Natural killer cell (primary cell): Measurements from ENCODE around the gene RILP. TPM values are rescaled to one million over a fixed set of nuclear protein-coding genes. Genes with fewer than 3 reads are reported as not detected.
"Not testable (repeated sequence)": the region's sequence is repeated elsewhere in the genome, so short reads cannot be mapped to it uniquely, and the experiment has no call there.

ENCODE experiments used
- ATAC-seq, 3 donors: fragments of 150-1000 bp in 2 of 3; fragments of 200-7000 bp in 1 of 3; cut with Tn5 transposase; 1 replicate in 1 of 3; 2 replicates in 2 of 3; pipeline ENCODE4 v1.10.0; 2021; ENCODE audit warnings: mild to moderate bottlenecking in 2 of 3, moderate library complexity in 2 of 3
- DNase-seq, 2 donors: peaks; one replicate each; pipeline versions ENCODE4 v3.0.0 to v3.0.0-alpha.2; 2013 to 2021; ENCODE audit warnings: mixed read lengths in 1 of 2
- H3K27ac ChIP-seq: one replicate; pipeline ENCODE4 v1.5.1; 2013; ENCODE audit warnings: mild to moderate bottlenecking, low read length
- H3K27me3 ChIP-seq: one replicate; pipeline ENCODE4 v1.6.1; 2013; ENCODE audit warnings: low read length; ENCODE audit not compliant: control insufficient read depth, insufficient read depth
- H3K36me3 ChIP-seq: one replicate; pipeline ENCODE4 v1.6.1; 2013; ENCODE audit warnings: low read length; ENCODE audit not compliant: control insufficient read depth, insufficient read depth
- H3K4me1 ChIP-seq: one replicate; pipeline ENCODE4 v1.6.1; 2013; ENCODE audit warnings: low read length; ENCODE audit not compliant: control insufficient read depth, insufficient read depth
- H3K4me3 ChIP-seq: one replicate; pipeline ENCODE4 v1.5.1; 2013; ENCODE audit warnings: low read length
- H3K9me3 ChIP-seq: one replicate; pipeline ENCODE4 v1.6.1; 2013; ENCODE audit warnings: low read length; ENCODE audit not compliant: control insufficient read depth, insufficient read depth
- H3K27ac Mint-ChIP-seq, 2 donors: one replicate each; pipeline ENCODE4 v1.8.0; 2022; ENCODE audit warnings: mild to moderate bottlenecking in 2 of 2, mixed read lengths in 2 of 2, moderate library complexity in 1 of 2
- H3K27me3 Mint-ChIP-seq, 2 donors: one replicate each; pipeline ENCODE4 v1.8.0; 2022; ENCODE audit warnings: low read depth in 2 of 2, mixed read lengths in 2 of 2
- H3K36me3 Mint-ChIP-seq: one replicate; pipeline ENCODE4 v1.8.0; 2022; ENCODE audit warnings: mixed read lengths
- H3K4me1 Mint-ChIP-seq, 2 donors: one replicate each; pipeline ENCODE4 v1.8.0; 2022; ENCODE audit warnings: mixed read lengths in 2 of 2
- H3K4me3 Mint-ChIP-seq: one replicate; pipeline ENCODE4 v1.8.0; 2022; ENCODE audit warnings: mild to moderate bottlenecking, moderate library complexity, mixed read lengths
- H3K9me3 Mint-ChIP-seq, 2 donors: one replicate each; pipeline ENCODE4 v1.8.0; 2022; ENCODE audit warnings: mixed read lengths in 2 of 2
- CTCF ChIP-seq: fragments of 200-600 bp; IDR thresholded peaks from one replicate; pipeline ENCODE4 v1.8.0; 2022; ENCODE audit warnings: antibody characterized with exemption
- WGBS: methylation state at CpG from one replicate; pipeline ENCODE4 v1.1.7; 2013; ENCODE audit warnings: missing lambda C conversion rate; ENCODE audit not compliant: insufficient coverage; 5-methylcytosine and 5-hydroxymethylcytosine counted together
- intact Hi-C: fragments of 100-400 bp; cut with micrococcal nuclease; formaldehyde crosslinking; loops from one replicate; pipeline ENCODE4 v1.14.2; 2022
- total RNA-seq, 4 donors: library from RNA; stranded (reverse); fragments of 120-200 nt in 1 of 4; gene quantifications; one replicate each; pipeline versions ENCODE4 v1.2.3 to v1.2.4, GENCODE V29; 2013 to 2022

The RILP gene
- total RNA-seq, 3 donors from 2014 or later (not counting 1 experiment from before 2014, with no cell fraction given): 2.3 to 5.1 (median 4.0) TPM

- Histone ChIP-seq H3K4me3 (no peak overlapping the region), H3K9me3 (no peaks in the 10 kb centered on the region), H3K4me1 (no peaks in the 10 kb centered on the region), H3K27ac (no peak overlapping the region), H3K27me3 (no peaks in the 10 kb centered on the region), H3K36me3 (no peaks in the 10 kb centered on the region)
- DNase-seq: no peak
- no peaks in the 10 kb centered on the region for H3K36me3 Mint-ChIP-seq
- intact Hi-C loops: no loop called here
- no peak for TF ChIP-seq CTCF
- peaks cover 0 to 10% of the 10 kb centered on the region in 2 donors for H3K27me3 Mint-ChIP-seq
- no peaks in the 10 kb centered on the region for H3K9me3 Mint-ChIP-seq
- H3K4me1 Mint-ChIP-seq: no peaks in the 10 kb centered on the region
- no peak for ATAC-seq
- H3K4me3 Mint-ChIP-seq: no peak overlapping the region
- 80% methylated on average over 7 of the region's 7 CpGs for WGBS
- no peak overlapping the region for H3K27ac Mint-ChIP-seq
Observed at GRCh38 chr17:1693339-1693738, 43.7 kb upstream of the RILP start.

DNA sequence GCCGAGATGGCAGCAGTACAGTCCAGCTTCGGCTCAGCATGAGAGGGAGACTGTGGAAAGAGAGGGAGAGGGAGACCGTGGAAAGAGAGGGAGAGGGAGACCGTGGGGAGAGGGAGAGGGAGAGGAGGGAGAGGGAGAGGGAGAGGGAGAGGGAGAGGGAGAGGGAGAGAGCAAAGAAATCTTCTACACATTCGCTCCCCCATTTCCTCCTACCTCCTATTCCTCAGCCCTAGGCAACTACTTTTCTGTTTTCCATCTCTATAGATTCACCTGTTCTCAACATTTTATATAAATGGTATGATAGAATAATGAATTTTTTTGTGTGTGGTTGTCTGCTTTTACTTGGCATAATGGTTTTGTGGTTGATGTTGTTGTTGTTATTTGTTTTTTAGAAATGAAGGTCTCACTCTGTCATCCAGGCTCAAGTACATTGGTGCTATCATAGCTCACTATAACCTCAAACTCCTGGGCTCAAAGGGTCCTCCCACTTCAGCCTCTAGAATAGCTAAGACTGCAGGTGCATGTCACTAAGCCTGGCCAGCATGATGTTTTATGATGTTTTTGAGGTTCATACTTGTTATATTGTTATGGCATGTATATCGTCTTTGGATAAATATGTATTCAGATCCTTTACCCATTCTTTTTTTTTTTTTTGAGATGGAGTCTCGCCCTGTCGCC lies 41.0 kb upstream of the RILP start:
- intact Hi-C loops: no loop called here
- no peaks in the 10 kb centered on the region for H3K9me3 ChIP-seq
- Mint-ChIP-seq H3K4me3 (no peak overlapping the region), H3K27ac (no peak overlapping the region), H3K9me3 (no peaks in the 10 kb centered on the region), H3K27me3 (peaks cover 0 to 10% of the 10 kb centered on the region in 2 donors), H3K4me1 (no peaks in the 10 kb centered on the region), H3K36me3 (no peaks in the 10 kb centered on the region)
- TF ChIP-seq CTCF: no peak
- no peak for DNase-seq
- no peaks in the 10 kb centered on the region for H3K36me3 ChIP-seq
- WGBS: 82% methylated on average over 2 of the region's 8 CpGs
- ATAC-seq: no peak
- no peaks in the 10 kb centered on the region for H3K4me1 ChIP-seq
- H3K27ac ChIP-seq: no peak overlapping the region
- no peaks in the 10 kb centered on the region for H3K27me3 ChIP-seq
- H3K4me3 ChIP-seq: no peak overlapping the region

DNA sequence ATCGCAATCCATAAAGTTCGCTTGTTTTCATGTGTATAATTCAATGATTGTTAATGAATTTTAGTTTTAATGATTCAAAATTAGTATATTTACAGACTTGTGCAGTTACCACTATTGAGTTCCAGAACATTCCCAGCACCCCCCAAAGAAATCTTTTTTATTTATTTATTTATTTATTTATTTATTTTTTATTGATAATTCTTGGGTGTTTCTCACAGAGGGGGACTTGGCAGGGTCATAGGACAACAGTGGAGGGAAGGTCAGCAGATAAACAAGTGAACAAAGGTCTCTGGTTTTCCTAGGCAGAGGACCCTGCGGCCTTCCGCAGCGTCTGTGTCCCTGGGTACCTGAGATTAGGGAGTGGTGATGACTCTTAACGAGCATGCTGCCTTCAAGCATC lies 38.7 kb upstream of the RILP start:
- H3K4me3 Mint-ChIP-seq, H3K27ac ChIP-seq, H3K27ac Mint-ChIP-seq, H3K27me3 Mint-ChIP-seq, H3K4me3 ChIP-seq, intact Hi-C loops, H3K36me3 ChIP-seq, H3K9me3 ChIP-seq, H3K27me3 ChIP-seq, DNase-seq, ATAC-seq, H3K9me3 Mint-ChIP-seq, H3K36me3 Mint-ChIP-seq: not testable (repeated sequence)
- H3K4me1 ChIP-seq: peaks cover 14% of the 10 kb centered on the region
- no CpG with 5 or more reads among the region's 6 CpGs for WGBS
- peaks cover 16 to 18% of the 10 kb centered on the region in 2 donors for H3K4me1 Mint-ChIP-seq

- Mint-ChIP-seq H3K4me1 (peaks cover 32 to 35% of the 10 kb centered on the region in 2 donors), H3K9me3 (no peaks in the 10 kb centered on the region), H3K36me3 (peaks cover 14% of the 10 kb centered on the region), H3K4me3 (peak overlapping the region; percentile 31), H3K27me3 (no peaks in the 10 kb centered on the region), H3K27ac (peak overlapping the region in 1 of 2 donors; percentile 44)
- H3K9me3 ChIP-seq: no peaks in the 10 kb centered on the region
- ATAC-seq (no peak), DNase-seq (no peak)
- H3K4me3 ChIP-seq: no peak overlapping the region
- intact Hi-C loops: no loop called here
- no peak for TF ChIP-seq CTCF
- H3K27ac ChIP-seq: no peak overlapping the region
- H3K27me3 ChIP-seq: no peaks in the 10 kb centered on the region
- H3K36me3 ChIP-seq: peaks cover 20% of the 10 kb centered on the region
- peaks cover 28% of the 10 kb centered on the region for H3K4me1 ChIP-seq
- WGBS: 93% methylated on average over 5 of the region's 7 CpGs
Observed at GRCh38 chr17:1686086-1686485, 36.4 kb upstream of the RILP start.
